Kidney (tissue), 14 donors: ENCODE results near the gene SH2D6. TPM values are rescaled to one million over a fixed set of nuclear protein-coding genes. Genes with fewer than 3 reads are reported as not detected.

Experiments
- DNase-seq, 5 donors: peaks; one replicate each; pipeline ENCODE4 v3.0.0-alpha.2; 2013 to 2020
- FAIRE-seq: peaks from 2 replicates; lab custom pipeline; 2012; peaks lifted over from hg19 to GRCh38; lab: Jason Lieb, UNC
- H3K27ac ChIP-seq, 2 donors: one replicate each; pipeline ENCODE4 v1.7.0; 2013; ENCODE audit warnings: low read depth in 2 of 2, low read length in 2 of 2, inconsistent platforms in 1 of 2
- H3K27me3 ChIP-seq: one replicate; pipeline ENCODE4 v1.7.1; 2013; ENCODE audit warnings: low read length, inconsistent platforms; ENCODE audit not compliant: control insufficient read depth, insufficient read depth
- H3K36me3 ChIP-seq, 3 donors: one replicate each; pipeline versions ENCODE4 v1.7.0 to v1.7.1; 2013; ENCODE audit warnings: low read length in 3 of 3, control low read depth in 1 of 3, inconsistent platforms in 1 of 3; ENCODE audit not compliant: insufficient read depth in 3 of 3, control insufficient read depth in 2 of 3
- H3K4me1 ChIP-seq, 3 donors: one replicate each; pipeline versions ENCODE4 v1.7.0 to v1.7.1; 2013; ENCODE audit warnings: low read length in 3 of 3, inconsistent platforms in 1 of 3, low read depth in 1 of 3; ENCODE audit not compliant: control insufficient read depth in 2 of 3, insufficient read depth in 2 of 3
- H3K4me3 ChIP-seq, 3 donors: one replicate each; pipeline versions ENCODE4 v1.7.0 to v1.8.1; 2013; ENCODE audit warnings: low read length in 3 of 3, control low read depth in 1 of 3, inconsistent platforms in 1 of 3
- H3K9ac ChIP-seq, 3 donors: one replicate each; pipeline versions ENCODE4 v1.7.0 to v1.7.1; 2013; ENCODE audit warnings: low read length in 3 of 3, control low read depth in 1 of 3, inconsistent platforms in 1 of 3
- H3K9me3 ChIP-seq, 3 donors: one replicate each; pipeline versions ENCODE4 v1.7.0 to v1.7.1; 2013; ENCODE audit warnings: low read length in 3 of 3, control low read depth in 1 of 3, inconsistent platforms in 1 of 3; ENCODE audit not compliant: control insufficient read depth in 2 of 3, insufficient read depth in 1 of 3
- CTCF ChIP-seq: IDR thresholded peaks from 3 replicates; pipeline ENCODE4 v1.5.1; 2012; ENCODE audit warnings: mild to moderate bottlenecking, moderate library complexity, borderline replicate concordance; ENCODE audit not compliant: insufficient read depth; ENCODE audit errors: extremely low read depth
- intact Hi-C: fragments of 100-400 bp; cut with DNase I; formaldehyde crosslinking; loops from one replicate; pipeline ENCODE4 v1.11.1; 2022
- polyA plus RNA-seq: library from polyadenylated mRNA; stranded (reverse); fragments of 350-450 nt; fragmentation: Illumina TruSeq; extraction: RNeasy Lipid Tissue Mini Kit (QIAGEN cat#74804); gene quantifications from one replicate; pipeline ENCODE4 v1.2.3, GENCODE V29; 2014; ENCODE audit warnings: low read depth, low replicate concordance; ENCODE audit not compliant: insufficient read depth
- total RNA-seq: library from RNA; stranded (reverse); fragmentation: NEBNext Ultra II Directional; extraction: Animal tissue kit (Norgen Biotek cat#: 25700); gene quantifications from one replicate; pipeline ENCODE4 v1.2.1, GENCODE V29; 2021
- donor health status: control.
- donor health status: control.
- donor health status: control.
- donor health status: control.
- donor health status: control.
- donor health status: DM: yes; HTN: yes; CAD: no.
- donor health status: Normal renal cell carcinoma (clear cell type).

Gene SH2D6
- total and polyA plus RNA-seq, 2 donors from 2014 or later = 0.98 to 3.2 TPM

GRCh38 chr2:85371045-85371444 is 47.5 kb upstream of the SH2D6 start:
- DNase-seq = no peak
- TF ChIP-seq CTCF = no peak
- H3K36me3 ChIP-seq = peaks cover 0 to 7% (median 0%) of the 10 kb centered on the region in 3 donors
- intact Hi-C loops = no loop called here
- no peak overlapping the region for H3K4me3 ChIP-seq
- no peaks in the 10 kb centered on the region for H3K4me1 ChIP-seq
- no peak for FAIRE-seq
- H3K27ac ChIP-seq = no peak overlapping the region
- no peaks in the 10 kb centered on the region for H3K27me3 ChIP-seq
- H3K9ac ChIP-seq = no peak overlapping the region
- H3K9me3 ChIP-seq = no peaks in the 10 kb centered on the region

DNA sequence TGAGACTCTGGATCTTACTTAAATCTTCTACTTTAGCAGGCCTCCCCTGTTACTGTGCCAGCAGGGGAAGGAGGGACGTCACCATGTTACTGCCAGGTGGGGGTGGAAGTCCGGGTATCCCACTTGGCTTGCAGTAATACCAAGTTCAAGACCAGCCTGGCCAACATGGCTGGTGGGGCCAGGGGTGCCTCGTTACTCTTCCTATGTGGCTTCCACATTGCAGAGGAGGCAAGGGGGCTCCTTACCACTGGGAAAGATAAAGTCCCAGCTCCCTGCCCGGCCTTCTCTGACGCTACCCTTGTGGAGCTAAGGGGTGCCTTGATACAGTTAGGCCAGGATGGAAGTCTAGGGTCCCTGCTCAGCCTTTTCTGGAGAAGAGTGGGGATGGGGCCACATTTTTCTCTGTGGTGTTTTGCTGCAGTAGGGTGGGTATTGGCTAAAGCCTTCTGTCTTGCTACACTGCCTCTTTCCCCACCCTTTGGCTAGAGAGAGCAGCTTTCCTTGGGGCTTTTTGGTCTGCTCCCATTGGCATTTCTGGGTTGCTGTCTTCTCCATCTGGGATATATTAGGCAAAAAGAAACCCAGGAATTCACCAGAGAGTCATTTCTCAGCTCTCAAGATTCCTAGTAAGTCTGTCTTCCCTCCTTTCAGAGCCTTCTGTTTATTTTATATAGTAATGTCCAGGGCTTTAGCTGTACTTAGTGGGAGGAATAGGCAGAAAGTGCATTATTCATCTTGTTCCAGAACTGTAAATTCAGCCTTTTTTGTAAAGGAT is 42.0 kb upstream of the SH2D6 start:
- no peak for FAIRE-seq
- intact Hi-C loops = no loop called here
- peaks cover 2 to 9% (median 7%) of the 10 kb centered on the region in 3 donors for H3K36me3 ChIP-seq
- no peaks in the 10 kb centered on the region for H3K27me3 ChIP-seq
- DNase-seq = peak in 1 of 5 donors; percentile 21
- no peak overlapping the region for H3K4me3 ChIP-seq
- H3K9ac ChIP-seq = no peak overlapping the region
- H3K27ac ChIP-seq = no peak overlapping the region
- no peak for TF ChIP-seq CTCF
- peaks cover 0 to 3% (median 0%) of the 10 kb centered on the region in 3 donors for H3K9me3 ChIP-seq
- H3K4me1 ChIP-seq = no peaks in the 10 kb centered on the region

DNA sequence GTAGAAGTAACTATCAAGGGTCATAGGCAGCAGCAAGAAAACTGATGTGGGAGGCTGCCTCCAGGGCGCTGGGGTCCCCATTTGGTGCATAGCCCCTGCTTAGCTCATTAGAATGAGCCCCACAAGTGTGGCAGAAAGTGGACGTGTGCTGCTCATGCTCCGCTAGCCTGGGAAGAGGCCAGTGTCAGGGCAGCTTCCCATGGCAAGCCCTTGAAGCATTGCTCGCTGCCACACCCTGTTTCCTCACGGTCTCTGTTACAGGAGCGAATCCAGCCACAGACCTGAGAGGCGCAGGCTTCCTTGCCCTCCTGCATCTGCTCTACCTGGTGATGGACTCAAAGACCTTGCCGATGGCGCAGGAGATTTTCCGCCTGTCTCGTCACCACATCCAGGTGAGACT is 41.4 kb upstream of the SH2D6 start:
- peaks cover 0 to 3% (median 0%) of the 10 kb centered on the region in 3 donors for H3K9me3 ChIP-seq
- no peak for TF ChIP-seq CTCF
- DNase-seq (peak in 3 of 5 donors; percentile 43 to 48 (median 44)), FAIRE-seq (no peak)
- no peaks in the 10 kb centered on the region for H3K27me3 ChIP-seq
- no peaks in the 10 kb centered on the region for H3K4me1 ChIP-seq
- peaks cover 2 to 9% (median 7%) of the 10 kb centered on the region in 3 donors for H3K36me3 ChIP-seq
- no peak overlapping the region for H3K27ac ChIP-seq
- no peak overlapping the region for H3K4me3 ChIP-seq
- intact Hi-C loops = no loop called here
- no peak overlapping the region for H3K9ac ChIP-seq
